GM23338 (cell line): Measurements from ENCODE around the gene DAPK2. TPM values are rescaled to one million over a fixed set of nuclear protein-coding genes. Genes with fewer than 3 reads are reported as not detected.

ENCODE experiments used
- ATAC-seq: fragments of 200-7000 bp; cut with Tn5 transposase; 3 replicates; pipeline ENCODE4 v1.9.1; 2020
- DNase-seq: peaks from one replicate; pipeline ENCODE4 v3.0.0-alpha.2; 2015; ENCODE audit warnings: low spot score
- H2AFZ ChIP-seq: fragments of 200-600 bp; sonication (generic); 2 replicates; pipeline ENCODE4 v1.8.0; 2016; ENCODE audit warnings: antibody characterized with exemption, mild to moderate bottlenecking, moderate library complexity
- H3F3A ChIP-seq: fragments of 200-600 bp; sonication (generic); replicated peaks from 2 replicates; pipeline ENCODE4 v1.8.0; 2017; ENCODE audit warnings: antibody characterized with exemption, mixed run types, low read depth
- H3K27ac ChIP-seq: fragments of 200-600 bp; sonication (generic); 2 replicates; pipeline ENCODE4 v1.6.1; 2016; ENCODE audit warnings: low read depth
- H3K27me3 ChIP-seq: fragments of 200-600 bp; sonication (generic); 2 replicates; pipeline ENCODE4 v1.8.0; 2016; ENCODE audit warnings: mild to moderate bottlenecking, mixed run types, moderate library complexity; ENCODE audit not compliant: insufficient read depth
- H3K36me3 ChIP-seq: fragments of 200-600 bp; sonication (generic); 2 replicates; pipeline ENCODE4 v1.8.0; 2016; ENCODE audit warnings: mild to moderate bottlenecking; ENCODE audit not compliant: insufficient read depth
- H3K4me1 ChIP-seq: fragments of 200-600 bp; sonication (generic); 2 replicates; pipeline ENCODE4 v1.8.0; 2016; ENCODE audit warnings: mild to moderate bottlenecking, moderate library complexity; ENCODE audit not compliant: insufficient read depth
- H3K4me2 ChIP-seq: fragments of 200-600 bp; sonication (generic); 2 replicates; pipeline ENCODE4 v1.7.1; 2017; ENCODE audit warnings: mixed run types
- H3K4me3 ChIP-seq: fragments of 200-600 bp; sonication (generic); 2 replicates; pipeline ENCODE4 v1.6.1; 2016; ENCODE audit warnings: mixed run types
- H3K79me2 ChIP-seq: fragments of 200-600 bp; sonication (generic); replicated peaks from 2 replicates; pipeline ENCODE4 v1.8.0; 2017; ENCODE audit warnings: mild to moderate bottlenecking; ENCODE audit not compliant: insufficient read depth
- H3K9me2 ChIP-seq: fragments of 200-600 bp; sonication (generic); 2 replicates; pipeline ENCODE4 v1.8.0; 2017; ENCODE audit not compliant: insufficient read depth
- H4K20me1 ChIP-seq: fragments of 200-600 bp; sonication (generic); replicated peaks from 2 replicates; pipeline ENCODE4 v1.8.0; 2017; ENCODE audit warnings: mild to moderate bottlenecking; ENCODE audit not compliant: insufficient read depth
- H3K27ac Mint-ChIP-seq: 2 replicates; pipeline ENCODE4 v1.8.0; 2020; ENCODE audit warnings: inconsistent platforms, mild to moderate bottlenecking, moderate library complexity, mixed read lengths
- H3K27me3 Mint-ChIP-seq: 3 replicates; pipeline ENCODE4 v1.8.0; 2022; ENCODE audit warnings: low read depth, mild to moderate bottlenecking, moderate library complexity, mixed read lengths, inconsistent platforms; ENCODE audit not compliant: insufficient read depth, poor library complexity
- H3K36me3 Mint-ChIP-seq: 3 replicates; pipeline ENCODE4 v1.8.0; 2021; ENCODE audit warnings: low read depth, mild to moderate bottlenecking, inconsistent platforms, moderate library complexity, mixed read lengths
- H3K4me1 Mint-ChIP-seq: 3 replicates; pipeline ENCODE4 v1.8.0; 2020; ENCODE audit warnings: mild to moderate bottlenecking, inconsistent platforms, mixed read lengths
- H3K4me3 Mint-ChIP-seq: 3 replicates; pipeline ENCODE4 v1.8.0; 2021; ENCODE audit warnings: moderate library complexity, mild to moderate bottlenecking, inconsistent platforms, mixed read lengths
- H3K9me3 Mint-ChIP-seq: 3 replicates; pipeline ENCODE4 v1.8.0; 2020; ENCODE audit warnings: moderate library complexity, mild to moderate bottlenecking, inconsistent platforms, mixed read lengths
- STAT1 ChIP-seq: IDR thresholded peaks from one replicate; pipeline ENCODE4 v1.6.1; 2016; ENCODE audit warnings: antibody characterized with exemption; ENCODE audit not compliant: unreplicated experiment
- ZNF462 ChIP-seq: fragments of 250-450 bp; sonication (Bioruptor Pico); IDR thresholded peaks from 2 replicates; pipeline ENCODE4 v1.5.0; 2020; ENCODE audit warnings: mild to moderate bottlenecking, moderate library complexity
- polyA plus RNA-seq: library from polyadenylated mRNA; unstranded; fragments of >200 nt; fragmentation: Nextera tagmentation; extraction: Ambion mirVana; gene quantifications from 2 replicates; pipeline ENCODE4 v1.2.1, GENCODE V29; 2016
- total RNA-seq: library from RNA; depleted of rRNA; stranded (reverse); fragments of >200 nt; shearing (Covaris generic); gene quantifications from 2 replicates; pipeline ENCODE4 v1.2.3, GENCODE V29; 2014
- TF ChIP-seq, protein P1 (sequence below), 2 experiments: fragments of 200-600 bp in 1 of 2; sonication (generic) in 1 of 2; conservative IDR thresholded peaks; 2 replicates each; pipeline versions ENCODE4 v1.5.1 to v1.6.1; 2016 to 2017; ENCODE audit warnings: antibody characterized with exemption in 2 of 2, low read depth in 2 of 2, mild to moderate bottlenecking in 2 of 2, moderate library complexity in 1 of 2

The DAPK2 gene
- total and polyA plus RNA-seq, 2 experiments from 2014 or later, result 1.6 to 3.1 TPM

- Histone ChIP-seq H3K4me3 (no peak overlapping the region; the same call in 1 of the 2 replicates), H3F3A (0 out of 2 replicates have a peak, but pooled peaks cover 2% of the 10 kb centered on the region), H3K27me3 (no peaks in the 10 kb centered on the region), H4K20me1 (no peaks in the 10 kb centered on the region), H3K36me3 (no peaks in the 10 kb centered on the region), H3K79me2 (no peaks in the 10 kb centered on the region), H3K27ac (0 out of 2 replicates have a peak overlapping the region, but pooled peaks have one; percentile 7), H3K4me1 (peaks cover 17% of the 10 kb centered on the region; the same call in 1 of the 2 replicates), H3K9me2 (no peaks in the 10 kb centered on the region), H3K4me2 (peak overlapping the region; percentile 46), H2AFZ (peak overlapping the region; percentile 45; the same call in 1 of the 2 replicates)
- DNase-seq (peak; percentile 87), ATAC-seq (peak; percentile 90)
- no peaks in the 10 kb centered on the region for H3K9me3 Mint-ChIP-seq
- H3K4me1 Mint-ChIP-seq, result peaks cover 37% of the 10 kb centered on the region
- H3K36me3 Mint-ChIP-seq, result no peaks in the 10 kb centered on the region
- peak overlapping the region; percentile 26; the same call in 1 of the 3 replicates for H3K4me3 Mint-ChIP-seq
- H3K27ac Mint-ChIP-seq, result peak overlapping the region; percentile 79
- TF ChIP-seq ZNF462 (peak; percentile 4; the same call in 1 of the 2 replicates), STAT1 (no peak)
- TF ChIP-seq, protein P1, sequence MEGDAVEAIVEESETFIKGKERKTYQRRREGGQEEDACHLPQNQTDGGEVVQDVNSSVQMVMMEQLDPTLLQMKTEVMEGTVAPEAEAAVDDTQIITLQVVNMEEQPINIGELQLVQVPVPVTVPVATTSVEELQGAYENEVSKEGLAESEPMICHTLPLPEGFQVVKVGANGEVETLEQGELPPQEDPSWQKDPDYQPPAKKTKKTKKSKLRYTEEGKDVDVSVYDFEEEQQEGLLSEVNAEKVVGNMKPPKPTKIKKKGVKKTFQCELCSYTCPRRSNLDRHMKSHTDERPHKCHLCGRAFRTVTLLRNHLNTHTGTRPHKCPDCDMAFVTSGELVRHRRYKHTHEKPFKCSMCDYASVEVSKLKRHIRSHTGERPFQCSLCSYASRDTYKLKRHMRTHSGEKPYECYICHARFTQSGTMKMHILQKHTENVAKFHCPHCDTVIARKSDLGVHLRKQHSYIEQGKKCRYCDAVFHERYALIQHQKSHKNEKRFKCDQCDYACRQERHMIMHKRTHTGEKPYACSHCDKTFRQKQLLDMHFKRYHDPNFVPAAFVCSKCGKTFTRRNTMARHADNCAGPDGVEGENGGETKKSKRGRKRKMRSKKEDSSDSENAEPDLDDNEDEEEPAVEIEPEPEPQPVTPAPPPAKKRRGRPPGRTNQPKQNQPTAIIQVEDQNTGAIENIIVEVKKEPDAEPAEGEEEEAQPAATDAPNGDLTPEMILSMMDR (conservative IDR thresholded peaks at IDR 0.05; ENCODE audit: low read depth in 2 of 2), result peak; percentile 33 to 71; a peak in 3 of 4 replicates
- H3K27me3 Mint-ChIP-seq, result peaks cover 10% of the 10 kb centered on the region
These were observed 130.2 kb downstream of the DAPK2 start for GRCh38 chr15:63915873-63916771.
